Hepatocyte (in vitro differentiated cells): ENCODE data around the gene CENPE.

Source experiments
- CTCF ChIP-seq: fragments of 200-600 bp; sonication (generic); IDR thresholded peaks from 2 replicates; pipeline ENCODE4 v1.5.1; 2016; ENCODE audit warnings: antibody characterized with exemption, mild to moderate bottlenecking; ENCODE audit not compliant: poor library complexity
- EZH2 ChIP-seq: fragments of 200-600 bp; sonication (generic); IDR thresholded peaks from 2 replicates; pipeline ENCODE4 v1.6.1; 2016; ENCODE audit warnings: antibody characterized with exemption, mild to moderate bottlenecking, borderline replicate concordance

DNA sequence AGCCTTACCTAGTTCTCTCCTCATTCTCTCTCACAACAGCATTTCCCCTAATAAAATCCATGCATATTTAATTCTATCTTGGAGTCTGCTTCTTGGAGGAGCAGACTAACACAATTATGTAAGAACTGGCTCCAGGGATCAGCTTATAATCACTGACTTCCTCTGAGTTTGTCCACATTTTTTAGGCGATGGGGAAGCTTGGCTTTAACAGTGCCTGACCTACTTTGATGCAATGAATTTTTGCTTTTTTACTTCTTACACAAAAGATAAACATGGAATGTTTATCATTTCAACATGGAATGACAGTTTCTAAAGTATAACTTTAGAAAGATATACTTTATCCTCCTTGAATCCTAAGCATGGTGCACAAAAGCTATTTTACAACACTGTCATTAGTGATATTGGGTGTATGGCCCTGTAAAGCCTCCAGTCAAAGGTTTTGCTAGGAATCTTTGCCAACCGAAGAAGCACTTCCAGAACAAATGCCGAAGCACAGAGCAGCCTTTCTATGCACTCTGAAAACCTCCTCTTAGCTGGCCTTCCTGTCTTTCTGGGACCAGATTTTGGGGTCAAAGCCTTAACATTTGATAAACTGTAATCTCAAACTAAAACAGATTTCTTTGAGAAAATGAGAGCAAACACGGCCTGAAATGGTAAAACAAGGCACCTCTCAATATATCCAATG is 99.2 kb downstream of the CENPE start:
- TF ChIP-seq CTCF (no peak), EZH2 (no peak)
